ENCODE results near the gene NME1.

The NME1 gene

DNA sequence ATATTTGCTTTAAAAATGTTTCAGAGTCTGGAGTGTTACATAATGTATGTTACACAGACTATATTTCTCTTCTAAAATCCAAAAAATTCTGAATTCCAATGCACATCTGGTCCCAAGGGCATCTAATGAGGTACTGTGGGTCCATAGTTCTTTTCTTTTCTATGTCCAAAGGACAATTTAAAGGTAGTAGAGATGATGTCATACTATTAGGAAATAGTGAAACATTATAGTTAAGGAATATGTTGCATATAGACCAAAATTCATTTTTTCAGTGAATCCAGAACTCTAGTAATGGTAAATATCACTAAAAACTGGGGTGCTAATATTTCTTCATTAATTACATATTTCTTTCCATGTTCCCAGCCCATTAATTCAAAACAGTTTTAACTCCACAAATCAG is 35.8 kb downstream of the NME1 start:
- no peak overlapping the region for H3K27ac ChIP-seq (ENCODE audit: low read length)
- no peak overlapping the region for H2AFZ ChIP-seq (ENCODE audit: low read depth, low read length)
- no peak overlapping the region for H3K4me2 ChIP-seq (ENCODE audit: low read length)
- no peaks in the 10 kb centered on the region for H3K79me2 ChIP-seq (ENCODE audit: low read length)
- no peaks in the 10 kb centered on the region for H3K27me3 ChIP-seq (ENCODE audit: low read depth, low read length)
- no peaks in the 10 kb centered on the region for H3K9me3 ChIP-seq (ENCODE audit: insufficient read depth, low read length)
- H3K9ac ChIP-seq (ENCODE audit: low read length): no peak overlapping the region
- H3K36me3 ChIP-seq (replicated peaks; ENCODE audit: low read depth, low read length): peaks cover 41% of the 10 kb centered on the region
- no peaks in the 10 kb centered on the region for H3K4me1 ChIP-seq (ENCODE audit: low read length)
- H3K4me3 ChIP-seq (ENCODE audit: low read length): no peak overlapping the region
- 0 out of 2 replicates have a peak, but pooled peaks cover 3% of the 10 kb centered on the region for H4K20me1 ChIP-seq (ENCODE audit: insufficient read depth, low read length)
- no peak for TF ChIP-seq EZH2phosphoT487 (IDR thresholded peaks at IDR 0.05; ENCODE audit: low read depth)
- TF ChIP-seq, protein P1, sequence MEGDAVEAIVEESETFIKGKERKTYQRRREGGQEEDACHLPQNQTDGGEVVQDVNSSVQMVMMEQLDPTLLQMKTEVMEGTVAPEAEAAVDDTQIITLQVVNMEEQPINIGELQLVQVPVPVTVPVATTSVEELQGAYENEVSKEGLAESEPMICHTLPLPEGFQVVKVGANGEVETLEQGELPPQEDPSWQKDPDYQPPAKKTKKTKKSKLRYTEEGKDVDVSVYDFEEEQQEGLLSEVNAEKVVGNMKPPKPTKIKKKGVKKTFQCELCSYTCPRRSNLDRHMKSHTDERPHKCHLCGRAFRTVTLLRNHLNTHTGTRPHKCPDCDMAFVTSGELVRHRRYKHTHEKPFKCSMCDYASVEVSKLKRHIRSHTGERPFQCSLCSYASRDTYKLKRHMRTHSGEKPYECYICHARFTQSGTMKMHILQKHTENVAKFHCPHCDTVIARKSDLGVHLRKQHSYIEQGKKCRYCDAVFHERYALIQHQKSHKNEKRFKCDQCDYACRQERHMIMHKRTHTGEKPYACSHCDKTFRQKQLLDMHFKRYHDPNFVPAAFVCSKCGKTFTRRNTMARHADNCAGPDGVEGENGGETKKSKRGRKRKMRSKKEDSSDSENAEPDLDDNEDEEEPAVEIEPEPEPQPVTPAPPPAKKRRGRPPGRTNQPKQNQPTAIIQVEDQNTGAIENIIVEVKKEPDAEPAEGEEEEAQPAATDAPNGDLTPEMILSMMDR (IDR thresholded peaks at IDR 0.05; ENCODE audit: low read depth, low read length): no peak

DNA sequence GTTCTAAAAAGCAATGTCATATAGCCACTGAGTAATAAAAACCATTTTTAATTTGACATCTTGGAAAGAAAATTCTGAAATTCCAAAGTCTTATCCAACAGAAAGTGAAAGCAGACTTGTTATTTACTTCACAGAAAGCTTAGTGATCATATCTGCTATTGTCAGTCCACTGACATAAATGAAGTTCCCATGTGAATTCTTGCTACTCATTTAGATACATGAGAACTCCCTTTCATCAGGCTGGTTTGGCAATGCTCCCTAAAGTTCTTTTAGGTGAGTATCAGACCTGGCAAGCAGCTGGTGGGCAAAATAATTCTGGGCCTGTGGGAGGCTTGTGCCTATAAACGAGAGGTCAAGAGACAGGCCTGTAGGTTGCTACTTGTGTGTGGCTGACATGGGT is 36.3 kb downstream of the NME1 start:
- H3K4me3 ChIP-seq (ENCODE audit: low read length): no peak overlapping the region
- no peaks in the 10 kb centered on the region for H3K9me3 ChIP-seq (ENCODE audit: insufficient read depth, low read length)
- no peak overlapping the region for H3K27ac ChIP-seq (ENCODE audit: low read length)
- no peak overlapping the region for H3K4me2 ChIP-seq (ENCODE audit: low read length)
- H2AFZ ChIP-seq (ENCODE audit: low read depth, low read length): no peak overlapping the region
- peaks cover 37% of the 10 kb centered on the region for H3K36me3 ChIP-seq (replicated peaks; ENCODE audit: low read depth, low read length)
- H3K4me1 ChIP-seq (ENCODE audit: low read length): no peaks in the 10 kb centered on the region
- no peaks in the 10 kb centered on the region for H3K79me2 ChIP-seq (ENCODE audit: low read length)
- H3K27me3 ChIP-seq (ENCODE audit: low read depth, low read length): no peaks in the 10 kb centered on the region
- TF ChIP-seq EZH2phosphoT487 (IDR thresholded peaks at IDR 0.05; ENCODE audit: low read depth): no peak
- TF ChIP-seq, protein P1 (IDR thresholded peaks at IDR 0.05; ENCODE audit: low read depth, low read length): no peak
- H4K20me1 ChIP-seq (ENCODE audit: insufficient read depth, low read length): 0 out of 2 replicates have a peak, but pooled peaks cover 3% of the 10 kb centered on the region
- no peak overlapping the region for H3K9ac ChIP-seq (ENCODE audit: low read length)

DNA sequence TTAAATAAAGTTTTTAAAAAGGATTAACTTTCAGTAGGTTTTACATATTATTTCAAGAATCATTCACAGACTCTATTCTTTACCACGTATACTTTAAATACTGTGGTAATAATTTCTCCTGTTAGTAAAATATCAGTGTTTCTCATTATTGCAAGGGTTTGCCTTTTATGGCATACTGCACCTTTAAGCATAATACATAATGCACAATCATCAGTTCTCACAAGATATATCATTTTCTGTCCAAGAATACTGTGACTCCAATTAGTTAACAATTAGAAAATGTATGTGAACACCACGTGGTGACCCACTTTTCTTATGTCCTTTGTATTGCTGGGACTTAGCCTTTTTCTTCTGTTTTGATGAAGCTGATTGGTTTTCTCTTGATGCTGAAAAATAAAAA is 38.5 kb downstream of the NME1 start:
- H3K9ac ChIP-seq (ENCODE audit: low read length): no peak overlapping the region
- H3K27me3 ChIP-seq (ENCODE audit: low read depth, low read length): no peaks in the 10 kb centered on the region
- H4K20me1 ChIP-seq (ENCODE audit: insufficient read depth, low read length): no peaks in the 10 kb centered on the region
- H2AFZ ChIP-seq (ENCODE audit: low read depth, low read length): no peak overlapping the region
- H3K27ac ChIP-seq (ENCODE audit: low read length): no peak overlapping the region
- H3K4me1 ChIP-seq (ENCODE audit: low read length): no peaks in the 10 kb centered on the region
- H3K36me3 ChIP-seq (replicated peaks; ENCODE audit: low read depth, low read length): peaks cover 27% of the 10 kb centered on the region
- no peak overlapping the region for H3K4me2 ChIP-seq (ENCODE audit: low read length)
- no peaks in the 10 kb centered on the region for H3K9me3 ChIP-seq (ENCODE audit: insufficient read depth, low read length)
- no peak for TF ChIP-seq EZH2phosphoT487 (IDR thresholded peaks at IDR 0.05; ENCODE audit: low read depth)
- TF ChIP-seq, protein P1 (IDR thresholded peaks at IDR 0.05; ENCODE audit: low read depth, low read length): no peak
- H3K79me2 ChIP-seq (ENCODE audit: low read length): no peaks in the 10 kb centered on the region
- no peak overlapping the region for H3K4me3 ChIP-seq (ENCODE audit: low read length)

DNA sequence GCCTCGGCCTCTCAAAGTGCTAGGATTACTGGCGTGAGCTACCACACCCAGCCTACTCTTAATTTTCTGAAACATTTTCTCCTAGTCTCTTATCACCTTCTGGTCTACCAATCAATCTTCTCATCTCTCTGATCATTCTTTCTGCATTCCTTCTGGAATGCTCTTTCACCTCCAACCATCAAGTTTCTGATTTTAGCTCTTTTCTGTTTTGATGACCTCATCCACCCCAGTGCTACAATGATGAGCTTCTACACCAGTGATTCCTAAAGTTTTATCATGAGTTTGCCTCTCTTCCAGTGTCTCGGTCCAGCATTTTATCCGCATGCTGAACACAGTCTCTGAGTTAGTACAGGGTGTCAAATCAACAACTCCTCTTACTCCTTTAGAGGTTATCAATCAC is 44.4 kb downstream of the NME1 start:
- H3K4me3 ChIP-seq (ENCODE audit: low read length): no peak overlapping the region
- no peak overlapping the region for H3K4me2 ChIP-seq (ENCODE audit: low read length)
- H3K9ac ChIP-seq (ENCODE audit: low read length): no peak overlapping the region
- TF ChIP-seq EZH2phosphoT487 (IDR thresholded peaks at IDR 0.05; ENCODE audit: low read depth): no peak
- TF ChIP-seq, protein P1 (IDR thresholded peaks at IDR 0.05; ENCODE audit: low read depth, low read length): no peak
- peaks cover 28% of the 10 kb centered on the region for H3K36me3 ChIP-seq (replicated peaks; ENCODE audit: low read depth, low read length)
- no peak overlapping the region for H2AFZ ChIP-seq (ENCODE audit: low read depth, low read length)
- no peaks in the 10 kb centered on the region for H3K9me3 ChIP-seq (ENCODE audit: insufficient read depth, low read length)
- H3K27ac ChIP-seq (ENCODE audit: low read length): no peak overlapping the region
- H3K27me3 ChIP-seq (ENCODE audit: low read depth, low read length): no peaks in the 10 kb centered on the region
- H4K20me1 ChIP-seq (ENCODE audit: insufficient read depth, low read length): no peaks in the 10 kb centered on the region
- H3K4me1 ChIP-seq (ENCODE audit: low read length): no peaks in the 10 kb centered on the region
- H3K79me2 ChIP-seq (ENCODE audit: low read length): no peaks in the 10 kb centered on the region
